Mesenteric fat pad (tissue), 1 donor: ENCODE results near the gene NRF1. TPM values are rescaled to one million over a fixed set of nuclear protein-coding genes. Genes with fewer than 3 reads are reported as not detected.

Experiments
- DNase-seq: peaks from one replicate; pipeline ENCODE4 v3.0.0-alpha.2; 2020; ENCODE audit warnings: low spot score
- microRNA-seq: library from miRNA; unstranded; fragments of <30 nt; microRNA quantifications from one replicate; pipeline ENCODE4 v1.2.0, GENCODE V29; 2020; ENCODE audit warnings: borderline number of aligned reads
- total RNA-seq: library from RNA; stranded (reverse); fragmentation: NEBNext Ultra II Directional; extraction: Animal tissue kit (Norgen Biotek cat#: 25700); gene quantifications from one replicate; pipeline ENCODE4 v1.2.1, GENCODE V29; 2021
- donor health status: DM: yes; HTN: yes; CAD: no.

Gene NRF1
- total RNA-seq, 1 donor from 2014 or later, result 16.2 TPM

- DNase-seq, result no peak
These were observed 187.3 kb downstream of the NRF1 start for GRCh38 chr7:129798616-129799349.

GRCh38 chr7:129799350-129799955 is 187.9 kb downstream of the NRF1 start:
- DNase-seq, result no peak

- DNase-seq, result no peak
These were observed 189.4 kb downstream of the NRF1 start for GRCh38 chr7:129800901-129801300.

GRCh38 chr7:129801882-129802281 is 190.4 kb downstream of the NRF1 start:
- no peak for DNase-seq

- DNase-seq, result no peak
These were observed 192.1 kb downstream of the NRF1 start for GRCh38 chr7:129803546-129804081.

GRCh38 chr7:129804111-129804889 is 192.8 kb downstream of the NRF1 start:
- DNase-seq, result no peak

- DNase-seq, result no peak
These were observed 193.6 kb downstream of the NRF1 start for GRCh38 chr7:129804890-129805719.

Small RNA genes lying within 50 kb of the gene (microRNA-seq; reads per million reads assigned to microRNA genes)
- gene MIR182, result 41.4 reads per million, percentile 35 among the genes with 10 or more reads in this experiment
- gene MIR183, result 18.2 reads per million, percentile 17 among the genes with 10 or more reads in this experiment
- 2.9 reads per million for gene MIR96

Other genes starting within 250 kb of the NRF1 start
- 0.19 TPM for gene STRIP2, start 177.3 kb upstream of the NRF1 start, total RNA-seq
- not detected for gene SMKR1, start 109.2 kb upstream of the NRF1 start, total RNA-seq